HCT116 (cell line): ENCODE measurements around the gene PHF8. TPM values are rescaled to one million over a fixed set of nuclear protein-coding genes. Genes with fewer than 3 reads are reported as not detected.

Experiments used
- ATAC-seq: fragments of 200-7000 bp; cut with Tn5 transposase; 2 replicates; pipeline ENCODE4 v1.9.1; 2020; ENCODE audit warnings: mild to moderate bottlenecking, moderate library complexity
- BruUV-seq: library from RNA; stranded (reverse); fragments of 400-500 nt; replicated peaks from 2 replicates; lab custom pipeline; 2021; lab: Mats Ljungman, UMichigan
- CTCF ChIA-PET: fragments of 300-600 bp; sonication (Branson Sonifier 250); formaldehyde crosslinking; loops from one replicate; lab custom pipeline; 2021; ENCODE audit warnings: antibody characterized with exemption; lab: Charles Lee
- POLR2A ChIA-PET: fragments of 300-600, 350-600 bp; sonication (Branson Sonifier 250); formaldehyde crosslinking; loops from one replicate; lab custom pipeline; 2021; ENCODE audit warnings: antibody characterized with exemption; lab: Charles Lee
- RAD21 ChIA-PET, 2 experiments: fragments of 300-600 bp; sonication (Branson Sonifier 250); formaldehyde crosslinking; loops; one replicate each; lab custom pipeline; 2023; ENCODE audit warnings: low total read pairs in 2 of 2; ENCODE audit not compliant: uncharacterized antibody in 2 of 2, unreplicated experiment in 2 of 2, low non-redundant PET in 1 of 2; lab: Charles Lee
- DNase-seq: peaks from one replicate; pipeline ENCODE4 v3.0.0-alpha.2; 2010; ENCODE audit warnings: low read depth, low spot score
- H2AFZ ChIP-seq: fragments of 200-600 bp; shearing (Covaris generic), sonication (generic); 2 replicates; pipeline ENCODE4 v1.6.1; 2017; ENCODE audit warnings: low read depth, mixed run types, mixed read lengths, antibody characterized with exemption, low read length; ENCODE audit not compliant: poor library complexity, severe bottlenecking
- H3K27ac ChIP-seq: 2 replicates; pipeline ENCODE4 v1.5.1; 2012; ENCODE audit warnings: low read depth, low read length
- H3K27me3 ChIP-seq: fragments of 200-600 bp; sonication (generic); 2 replicates; pipeline ENCODE4 v1.6.1; 2016; ENCODE audit warnings: mixed run types, low read length, mixed read lengths; ENCODE audit not compliant: insufficient read depth
- H3K36me3 ChIP-seq, 2 experiments: fragments of 200-500 bp in 1 of 2; fragments of 200-600 bp in 1 of 2; sonication (Bioruptor generic) in 1 of 2; sonication (generic) in 1 of 2; 2 replicates each; pipeline versions ENCODE4 v1.5.1 to v1.6.1; 2014 to 2016; ENCODE audit warnings: low read length in 2 of 2, inconsistent platforms in 1 of 2, mixed read lengths in 1 of 2, mixed run types in 1 of 2; ENCODE audit not compliant: insufficient read depth in 2 of 2, control insufficient read depth in 1 of 2
- H3K4me1 ChIP-seq, 2 experiments: fragments of 200-600 bp in 1 of 2; sonication (generic) in 1 of 2; 2 replicates each; pipeline versions ENCODE4 v1.5.1 to v1.6.1; 2012 to 2017; ENCODE audit warnings: low read length in 2 of 2, inconsistent platforms in 1 of 2, mild to moderate bottlenecking in 1 of 2, mixed read lengths in 1 of 2, mixed run types in 1 of 2, moderate library complexity in 1 of 2; ENCODE audit not compliant: insufficient read depth in 2 of 2, control insufficient read depth in 1 of 2
- H3K4me2 ChIP-seq: fragments of 200-600 bp; sonication (generic); 2 replicates; pipeline ENCODE4 v1.6.1; 2017; ENCODE audit warnings: mixed run types, low read length, mixed read lengths
- H3K4me3 ChIP-seq, 2 experiments: fragments of 200-600 bp in 1 of 2; sonication (generic) in 1 of 2; replicated peaks in 1 of 2; 2 replicates each; pipeline ENCODE4 v1.5.1; 2011 to 2016; ENCODE audit warnings: low read length in 2 of 2, control low read depth in 1 of 2, low read depth in 1 of 2, mild to moderate bottlenecking in 1 of 2, mixed read lengths in 1 of 2, mixed run types in 1 of 2
- H3K79me2 ChIP-seq: fragments of 200-600 bp; sonication (generic); 2 replicates; pipeline ENCODE4 v1.6.1; 2017; ENCODE audit warnings: mild to moderate bottlenecking, mixed run types, low read length, moderate library complexity, mixed read lengths; ENCODE audit not compliant: insufficient read depth
- H3K9ac ChIP-seq: fragments of 200-600 bp; sonication (generic); 2 replicates; pipeline ENCODE4 v1.6.1; 2016; ENCODE audit warnings: low read length, mixed read lengths
- H3K9me2 ChIP-seq: fragments of 200-600 bp; sonication (generic), shearing (Covaris generic); 2 replicates; pipeline ENCODE4 v1.6.1; 2017; ENCODE audit warnings: mixed run types, mild to moderate bottlenecking, moderate library complexity; ENCODE audit not compliant: insufficient read depth
- H3K9me3 ChIP-seq, 2 experiments: fragments of 200-500 bp in 1 of 2; fragments of 200-600 bp in 1 of 2; sonication (Bioruptor generic) in 1 of 2; sonication (generic) in 1 of 2; 2 replicates each; pipeline ENCODE4 v1.6.1; 2014 to 2017; ENCODE audit warnings: low read length in 2 of 2, mixed read lengths in 2 of 2, inconsistent platforms in 1 of 2, low read depth in 1 of 2, mild to moderate bottlenecking in 1 of 2, mixed run types in 1 of 2, moderate library complexity in 1 of 2; ENCODE audit not compliant: control insufficient read depth in 1 of 2, insufficient read depth in 1 of 2
- H4K20me1 ChIP-seq: fragments of 200-600 bp; sonication (generic), shearing (Covaris generic); 2 replicates; pipeline ENCODE4 v1.6.1; 2017; ENCODE audit warnings: mixed run types, mild to moderate bottlenecking, moderate library complexity; ENCODE audit not compliant: insufficient read depth
- CEBPB ChIP-seq: IDR thresholded peaks from 2 replicates; pipeline ENCODE4 v1.6.1; 2012; ENCODE audit warnings: low read depth
- EGR1 ChIP-seq: IDR thresholded peaks from 2 replicates; pipeline ENCODE4 v1.6.1; 2012; ENCODE audit warnings: low read depth
- ELF1 ChIP-seq: IDR thresholded peaks from 2 replicates; pipeline ENCODE4 v1.6.1; 2012; ENCODE audit warnings: low read depth, borderline replicate concordance
- EZH2 ChIP-seq: fragments of 200-600 bp; sonication (generic); IDR thresholded peaks from 2 replicates; pipeline ENCODE4 v1.6.1; 2017; ENCODE audit warnings: antibody characterized with exemption, mixed run types
- EZH2phosphoT487 ChIP-seq: fragments of 200-600 bp; IDR thresholded peaks from 2 replicates; pipeline ENCODE4 v1.6.1; 2018; ENCODE audit warnings: antibody characterized with exemption, borderline replicate concordance
- FOSL1 ChIP-seq: IDR thresholded peaks from 2 replicates; pipeline ENCODE4 v1.6.1; 2012; ENCODE audit warnings: low read depth
- JUND ChIP-seq: IDR thresholded peaks from 2 replicates; pipeline ENCODE4 v1.6.1; 2012
- POLR2A ChIP-seq: IDR thresholded peaks from 2 replicates; pipeline ENCODE4 v1.7.0; 2011; ENCODE audit warnings: borderline replicate concordance; ENCODE audit not compliant: insufficient read depth, insufficient read length; ENCODE audit errors: extremely low read depth
- POLR2AphosphoS5 ChIP-seq: IDR thresholded peaks from 2 replicates; pipeline ENCODE4 v1.6.1; 2011; ENCODE audit warnings: mild to moderate bottlenecking, low read depth, low read length, moderate library complexity
- SIN3A ChIP-seq: IDR thresholded peaks from 2 replicates; pipeline ENCODE4 v1.6.1; 2012; ENCODE audit warnings: low read depth
- SRF ChIP-seq: IDR thresholded peaks from 2 replicates; pipeline ENCODE4 v1.6.1; 2012; ENCODE audit warnings: low read depth
- TCF7L2 ChIP-seq: IDR thresholded peaks from 2 replicates; pipeline ENCODE4 v1.7.0; 2011; ENCODE audit warnings: borderline replicate concordance, inconsistent platforms; ENCODE audit not compliant: insufficient read depth, insufficient read length; ENCODE audit errors: extremely low read depth
- ZFX ChIP-seq: fragments of 450-650 bp; IDR thresholded peaks from 2 replicates; pipeline ENCODE4 v1.6.1; 2017
- ZNF274 ChIP-seq: fragments of 200-500 bp; sonication (Bioruptor generic); IDR thresholded peaks from 2 replicates; pipeline ENCODE4 v1.6.1; 2014; ENCODE audit warnings: mild to moderate bottlenecking, low read depth, low read length, inconsistent platforms
- intact Hi-C: fragments of 100-400 bp; cut with micrococcal nuclease; formaldehyde crosslinking; loops from 2 replicates; pipeline ENCODE4 v1.10.0; 2022
- total RNA-seq: library from RNA; stranded (reverse); gene quantifications from one replicate; pipeline ENCODE4 v1.2.1, GENCODE V29; 2021; ENCODE audit not compliant: unreplicated experiment
- TF ChIP-seq, protein P1 (sequence below), 3 experiments: fragments of 200-600 bp in 1 of 3; sonication (generic) in 1 of 3; IDR thresholded peaks in 2 of 3; conservative IDR thresholded peaks in 1 of 3; 2 replicates each; pipeline ENCODE4 v1.5.1; 2012 to 2017; ENCODE audit warnings: low read depth in 2 of 3, low read length in 2 of 3, antibody characterized with exemption in 1 of 3, borderline replicate concordance in 1 of 3, control low read depth in 1 of 3, mild to moderate bottlenecking in 1 of 3, mixed read lengths in 1 of 3, mixed run types in 1 of 3, moderate library complexity in 1 of 3; ENCODE audit not compliant: insufficient read depth in 1 of 3
- TF ChIP-seq, protein P2 (sequence below): IDR thresholded peaks from 2 replicates; pipeline ENCODE4 v1.6.1; 2012
- TF ChIP-seq, protein P3 (sequence below): IDR thresholded peaks from 2 replicates; pipeline ENCODE4 v1.6.1; 2012

PHF8 gene
- total RNA-seq, 1 experiment from 2014 or later, result 28.0 TPM

DNA sequence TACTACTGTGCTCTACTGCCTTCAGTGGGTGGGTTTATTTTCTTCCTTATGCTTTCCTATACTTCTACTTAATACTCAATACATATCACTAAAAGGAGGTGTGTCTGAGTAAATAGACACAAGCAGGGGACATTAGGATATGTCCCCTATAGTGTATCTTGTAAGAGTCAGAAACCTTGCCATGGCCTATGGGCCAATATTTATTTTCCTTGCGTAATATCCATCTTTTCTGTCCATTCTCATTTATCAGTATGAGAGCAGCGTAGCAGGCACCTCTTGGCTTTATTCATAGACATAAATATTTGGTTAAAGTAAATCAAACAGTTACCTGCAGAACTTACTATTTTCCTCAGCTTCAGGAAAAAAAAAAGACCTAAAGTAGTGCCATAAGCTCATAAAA lies 46.6 kb upstream of the PHF8 start:
- Histone ChIP-seq H3K4me1 (no peaks in the 10 kb centered on the region), H3K27me3 (no peaks in the 10 kb centered on the region), H3K9me3 (no peaks in the 10 kb centered on the region), H3K9me2 (no peaks in the 10 kb centered on the region), H3K27ac (no peak overlapping the region), H3K4me2 (no peak overlapping the region), H3K9ac (no peak overlapping the region), H3K36me3 (no peaks in the 10 kb centered on the region), H3K4me3 (no peak overlapping the region), H3K79me2 (no peaks in the 10 kb centered on the region), H4K20me1 (no peaks in the 10 kb centered on the region), H2AFZ (no peak overlapping the region)
- ChIA-PET POLR2A (no interaction called here), CTCF (no interaction called here), RAD21 (no interaction called here)
- intact Hi-C loops, result no loop called here
- no peak for DNase-seq
- TF ChIP-seq JUND (no peak), SRF (no peak), EZH2 (no peak), EGR1 (no peak), FOSL1 (no peak), TCF7L2 (no peak), ZFX (no peak), EZH2phosphoT487 (no peak), POLR2AphosphoS5 (no peak), CEBPB (no peak), SIN3A (no peak), ZNF274 (no peak), ELF1 (no peak), POLR2A (no peak)
- TF ChIP-seq, protein P1, sequence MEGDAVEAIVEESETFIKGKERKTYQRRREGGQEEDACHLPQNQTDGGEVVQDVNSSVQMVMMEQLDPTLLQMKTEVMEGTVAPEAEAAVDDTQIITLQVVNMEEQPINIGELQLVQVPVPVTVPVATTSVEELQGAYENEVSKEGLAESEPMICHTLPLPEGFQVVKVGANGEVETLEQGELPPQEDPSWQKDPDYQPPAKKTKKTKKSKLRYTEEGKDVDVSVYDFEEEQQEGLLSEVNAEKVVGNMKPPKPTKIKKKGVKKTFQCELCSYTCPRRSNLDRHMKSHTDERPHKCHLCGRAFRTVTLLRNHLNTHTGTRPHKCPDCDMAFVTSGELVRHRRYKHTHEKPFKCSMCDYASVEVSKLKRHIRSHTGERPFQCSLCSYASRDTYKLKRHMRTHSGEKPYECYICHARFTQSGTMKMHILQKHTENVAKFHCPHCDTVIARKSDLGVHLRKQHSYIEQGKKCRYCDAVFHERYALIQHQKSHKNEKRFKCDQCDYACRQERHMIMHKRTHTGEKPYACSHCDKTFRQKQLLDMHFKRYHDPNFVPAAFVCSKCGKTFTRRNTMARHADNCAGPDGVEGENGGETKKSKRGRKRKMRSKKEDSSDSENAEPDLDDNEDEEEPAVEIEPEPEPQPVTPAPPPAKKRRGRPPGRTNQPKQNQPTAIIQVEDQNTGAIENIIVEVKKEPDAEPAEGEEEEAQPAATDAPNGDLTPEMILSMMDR (IDR thresholded peaks at IDR 0.05 in 2 of 3, conservative IDR thresholded peaks at IDR 0.05 in 1 of 3; ENCODE audit: borderline replicate concordance in 1 of 3, insufficient read depth in 1 of 3, low read depth in 2 of 3, low read length in 2 of 3), result no peak
- TF ChIP-seq, protein P2, sequence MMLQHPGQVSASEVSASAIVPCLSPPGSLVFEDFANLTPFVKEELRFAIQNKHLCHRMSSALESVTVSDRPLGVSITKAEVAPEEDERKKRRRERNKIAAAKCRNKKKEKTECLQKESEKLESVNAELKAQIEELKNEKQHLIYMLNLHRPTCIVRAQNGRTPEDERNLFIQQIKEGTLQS, result no peak
- TF ChIP-seq, protein P3, sequence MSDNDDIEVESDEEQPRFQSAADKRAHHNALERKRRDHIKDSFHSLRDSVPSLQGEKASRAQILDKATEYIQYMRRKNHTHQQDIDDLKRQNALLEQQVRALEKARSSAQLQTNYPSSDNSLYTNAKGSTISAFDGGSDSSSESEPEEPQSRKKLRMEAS, result no peak
- no peak for ATAC-seq
- BruUV-seq, result no TSS peak
